HepG2 (cell line): ENCODE data around the gene ZBP1.

ENCODE experiments used
- CBFB ChIP-seq: sonication (generic); formaldehyde crosslinking; IDR thresholded peaks from 2 replicates; pipeline ENCODE4 v1.4.0; 2020; ENCODE audit warnings: missing genetic modification reagents
- FOSL2 ChIP-seq: sonication (generic); formaldehyde crosslinking; IDR thresholded peaks from 2 replicates; pipeline ENCODE4 v1.4.0; 2020; ENCODE audit warnings: missing genetic modification reagents
- JUNB ChIP-seq: sonication (generic); formaldehyde crosslinking; IDR thresholded peaks from 2 replicates; pipeline ENCODE4 v1.8.0; 2022; ENCODE audit warnings: missing genetic modification reagents, mild to moderate bottlenecking, borderline replicate concordance
- ZNF282 ChIP-seq: fragments of 450-650 bp; IDR thresholded peaks from 2 replicates; pipeline ENCODE4 v1.6.1; 2018; ENCODE audit not compliant: partially characterized antibody
- ZNF510 ChIP-seq: sonication (generic); formaldehyde crosslinking; IDR thresholded peaks from 2 replicates; pipeline ENCODE4 v1.4.0; 2020; ENCODE audit warnings: low read depth, mild to moderate bottlenecking, missing genetic modification reagents
- ZSCAN29 ChIP-seq: sonication (generic); formaldehyde crosslinking; conservative IDR thresholded peaks from 2 replicates; pipeline ENCODE4 v1.4.0; 2020; ENCODE audit warnings: mild to moderate bottlenecking, missing genetic modification reagents
- TF ChIP-seq, protein P1 (sequence below): sonication (generic); formaldehyde crosslinking; IDR thresholded peaks from 2 replicates; pipeline ENCODE4 v1.5.0; 2020; ENCODE audit warnings: mild to moderate bottlenecking, missing genetic modification reagents, moderate library complexity
- TF ChIP-seq, protein P2 (sequence below): IDR thresholded peaks from 2 replicates; pipeline ENCODE4 v1.6.1; 2016

DNA sequence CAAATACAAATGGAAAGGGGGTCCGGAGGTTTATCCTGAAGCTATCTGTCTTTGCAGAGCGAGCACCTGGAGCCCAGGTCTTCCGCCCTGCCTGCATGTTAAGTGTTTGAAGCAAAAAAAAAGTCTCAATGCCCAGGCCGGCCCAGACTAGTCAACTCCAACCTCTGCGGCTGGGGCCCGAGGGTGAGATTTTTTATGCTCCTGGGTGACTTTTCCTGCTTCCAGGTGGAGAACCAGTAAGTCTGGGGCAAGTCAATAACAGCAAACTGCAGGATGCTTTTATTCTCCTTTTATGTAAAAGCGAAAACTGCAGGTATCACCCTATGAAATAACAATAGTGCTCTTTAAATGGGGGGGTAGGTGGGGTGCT is 2.0 kb upstream of the ZBP1 start:
- TF ChIP-seq, protein P1, sequence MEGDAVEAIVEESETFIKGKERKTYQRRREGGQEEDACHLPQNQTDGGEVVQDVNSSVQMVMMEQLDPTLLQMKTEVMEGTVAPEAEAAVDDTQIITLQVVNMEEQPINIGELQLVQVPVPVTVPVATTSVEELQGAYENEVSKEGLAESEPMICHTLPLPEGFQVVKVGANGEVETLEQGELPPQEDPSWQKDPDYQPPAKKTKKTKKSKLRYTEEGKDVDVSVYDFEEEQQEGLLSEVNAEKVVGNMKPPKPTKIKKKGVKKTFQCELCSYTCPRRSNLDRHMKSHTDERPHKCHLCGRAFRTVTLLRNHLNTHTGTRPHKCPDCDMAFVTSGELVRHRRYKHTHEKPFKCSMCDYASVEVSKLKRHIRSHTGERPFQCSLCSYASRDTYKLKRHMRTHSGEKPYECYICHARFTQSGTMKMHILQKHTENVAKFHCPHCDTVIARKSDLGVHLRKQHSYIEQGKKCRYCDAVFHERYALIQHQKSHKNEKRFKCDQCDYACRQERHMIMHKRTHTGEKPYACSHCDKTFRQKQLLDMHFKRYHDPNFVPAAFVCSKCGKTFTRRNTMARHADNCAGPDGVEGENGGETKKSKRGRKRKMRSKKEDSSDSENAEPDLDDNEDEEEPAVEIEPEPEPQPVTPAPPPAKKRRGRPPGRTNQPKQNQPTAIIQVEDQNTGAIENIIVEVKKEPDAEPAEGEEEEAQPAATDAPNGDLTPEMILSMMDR = no peak
- TF ChIP-seq ZSCAN29 (CRISPR knock-in tag) = no peak
- no peak for TF ChIP-seq ZNF510 (CRISPR knock-in tag)
- TF ChIP-seq CBFB = no peak
- no peak for TF ChIP-seq ZNF282
- TF ChIP-seq, protein P2, sequence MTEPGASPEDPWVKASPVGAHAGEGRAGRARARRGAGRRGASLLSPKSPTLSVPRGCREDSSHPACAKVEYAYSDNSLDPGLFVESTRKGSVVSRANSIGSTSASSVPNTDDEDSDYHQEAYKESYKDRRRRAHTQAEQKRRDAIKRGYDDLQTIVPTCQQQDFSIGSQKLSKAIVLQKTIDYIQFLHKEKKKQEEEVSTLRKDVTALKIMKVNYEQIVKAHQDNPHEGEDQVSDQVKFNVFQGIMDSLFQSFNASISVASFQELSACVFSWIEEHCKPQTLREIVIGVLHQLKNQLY (CRISPR knock-in tag) = no peak
- no peak for TF ChIP-seq FOSL2 (CRISPR knock-in tag)
- TF ChIP-seq JUNB (CRISPR knock-in tag) = no peak
